Measurements from ENCODE around the gene SART3. TPM values are rescaled to one million over a fixed set of nuclear protein-coding genes. Genes with fewer than 3 reads are reported as not detected.

The SART3 gene
- total and polyA plus RNA-seq, 10 of the 15 experiments (the other 5 are each of a cell fraction or from before 2014, with no cell fraction given) = 8.8 to 179 (median 54.9) TPM

DNA sequence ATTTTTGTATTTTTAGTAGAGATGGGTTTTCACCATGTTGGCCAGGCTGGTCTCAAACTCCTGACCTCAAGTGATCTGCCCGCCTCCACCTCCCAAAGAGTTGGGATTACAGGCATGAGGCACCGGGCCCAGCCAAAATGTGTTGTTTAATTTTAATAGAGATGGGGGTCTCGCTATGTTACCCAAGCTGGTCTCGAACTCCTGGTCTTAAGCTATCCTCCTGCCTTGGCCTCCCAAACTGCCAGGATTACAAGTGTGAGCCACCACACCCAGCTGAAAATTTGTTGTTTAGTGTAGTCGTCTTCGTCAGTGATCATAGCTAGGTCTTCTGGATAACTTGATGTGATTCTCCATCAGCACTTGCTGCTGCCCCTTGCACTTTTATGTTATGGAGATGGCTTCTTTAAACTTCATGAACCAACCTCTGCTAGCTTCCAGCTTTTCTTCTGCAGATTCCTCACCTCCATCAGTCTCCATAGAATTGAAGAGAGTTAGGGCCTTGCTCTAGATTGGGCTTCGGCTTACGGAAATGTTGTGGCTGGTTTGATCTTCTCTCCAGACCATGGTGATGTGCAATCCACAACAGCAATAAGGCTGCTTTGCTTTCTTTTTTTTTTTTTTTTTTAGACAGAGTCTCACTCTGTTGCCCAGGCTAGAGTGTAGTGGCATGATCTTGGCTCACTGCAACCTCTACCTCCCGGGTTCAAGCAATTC is 14.4 kb upstream of the SART3 start:
- Histone ChIP-seq H4K20me1 (ENCODE audit: control insufficient read depth, insufficient read depth) (no peaks in the 10 kb centered on the region), H3K4me2 (ENCODE audit: control insufficient read depth, insufficient read depth) (peak overlapping the region; percentile 28; the same call in 1 of the 2 replicates), H3K4me1 (ENCODE audit: control insufficient read depth, insufficient read depth, low read length) (peaks cover 58% of the 10 kb centered on the region), H3K9me3 (replicated peaks; ENCODE audit: control insufficient read depth, insufficient read depth, low read length) (no peaks in the 10 kb centered on the region; the same call in 2 of the 3 replicates), H3K27ac (ENCODE audit: control insufficient read depth, insufficient read depth) (peak overlapping the region; percentile 40), H3K79me2 (ENCODE audit: control insufficient read depth, insufficient read depth, low read length) (no peaks in the 10 kb centered on the region; the same call in none of the 2 replicates), H3K27me3 (replicated peaks in 1 of 2; ENCODE audit: control insufficient read depth in 2 of 2, insufficient read depth in 2 of 2, low read length in 1 of 2) (no peaks in the 10 kb centered on the region), H3K9ac (ENCODE audit: control insufficient read depth, insufficient read depth, low read length) (no peak overlapping the region), H3K4me3 (no peak overlapping the region), H3K36me3 (ENCODE audit: control insufficient read depth in 2 of 2, insufficient read depth in 2 of 2, low read length in 1 of 2) (no peaks in the 10 kb centered on the region), H2AFZ (ENCODE audit: control insufficient read depth, low read depth, low read length) (no peak overlapping the region)
- no peak for DNase-seq (ENCODE audit: low read depth, low spot score)
- RAD21 ChIA-PET (ENCODE audit: unreplicated experiment) = interaction anchor here (0.7 to 23.0 kb wide), 5 partner anchors 10 to 92 kb away, joined by 3 to 633 read pairs (median 24); partner anchors contain the start of gene SELPLG
- in situ Hi-C loops (cut with MboI) = no loop called here
- no peak for FAIRE-seq
- BruUV-seq (replicated peaks) = no TSS peak
- POLR2A ChIA-PET = interaction anchor here (0.6 to 14.2 kb wide), 7 partner anchors 9 to 158 kb away, joined by 3 to 199 read pairs (median 3); partner anchors contain the start of genes ISCU and SELPLG
- TF ChIP-seq, protein P1, sequence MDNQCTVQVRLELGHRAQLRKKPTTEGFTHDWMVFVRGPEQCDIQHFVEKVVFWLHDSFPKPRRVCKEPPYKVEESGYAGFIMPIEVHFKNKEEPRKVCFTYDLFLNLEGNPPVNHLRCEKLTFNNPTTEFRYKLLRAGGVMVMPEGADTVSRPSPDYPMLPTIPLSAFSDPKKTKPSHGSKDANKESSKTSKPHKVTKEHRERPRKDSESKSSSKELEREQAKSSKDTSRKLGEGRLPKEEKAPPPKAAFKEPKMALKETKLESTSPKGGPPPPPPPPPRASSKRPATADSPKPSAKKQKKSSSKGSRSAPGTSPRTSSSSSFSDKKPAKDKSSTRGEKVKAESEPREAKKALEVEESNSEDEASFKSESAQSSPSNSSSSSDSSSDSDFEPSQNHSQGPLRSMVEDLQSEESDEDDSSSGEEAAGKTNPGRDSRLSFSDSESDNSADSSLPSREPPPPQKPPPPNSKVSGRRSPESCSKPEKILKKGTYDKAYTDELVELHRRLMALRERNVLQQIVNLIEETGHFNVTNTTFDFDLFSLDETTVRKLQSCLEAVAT (IDR thresholded peaks at IDR 0.05) = no peak
- TF ChIP-seq CREM (IDR thresholded peaks at IDR 0.05; ENCODE audit: low read depth) = no peak
- TF ChIP-seq ZNF207 (IDR thresholded peaks at IDR 0.05; ENCODE audit: borderline replicate concordance) = no peak
- no peak for TF ChIP-seq CBX5 (IDR thresholded peaks at IDR 0.05; ENCODE audit: low read depth)
- TF ChIP-seq MYB (IDR thresholded peaks at IDR 0.05; ENCODE audit: borderline replicate concordance, low read depth, low read length) = no peak
- no peak for TF ChIP-seq NFYB (IDR thresholded peaks at IDR 0.05; ENCODE audit: insufficient read depth, low read depth, low read length)
- TF ChIP-seq NRF1 (conservative IDR thresholded peaks at IDR 0.05; ENCODE audit: low read depth, low read length) = no peak
- TF ChIP-seq MEF2A (IDR thresholded peaks at IDR 0.05; ENCODE audit: insufficient read depth, low read depth, low read length) = no peak
- TF ChIP-seq CBFB (IDR thresholded peaks at IDR 0.05; ENCODE audit: low read depth) = no peak
- TF ChIP-seq TCF7 (IDR thresholded peaks at IDR 0.05; ENCODE audit: borderline replicate concordance) = no peak
- no peak for TF ChIP-seq KAT2A (conservative IDR thresholded peaks at IDR 0.05; ENCODE audit: control insufficient read depth, low read depth, low read length)
- no peak for TF ChIP-seq ZNF274 (IDR thresholded peaks at IDR 0.05; ENCODE audit: insufficient read depth, insufficient read length)
- TF ChIP-seq, protein P2, sequence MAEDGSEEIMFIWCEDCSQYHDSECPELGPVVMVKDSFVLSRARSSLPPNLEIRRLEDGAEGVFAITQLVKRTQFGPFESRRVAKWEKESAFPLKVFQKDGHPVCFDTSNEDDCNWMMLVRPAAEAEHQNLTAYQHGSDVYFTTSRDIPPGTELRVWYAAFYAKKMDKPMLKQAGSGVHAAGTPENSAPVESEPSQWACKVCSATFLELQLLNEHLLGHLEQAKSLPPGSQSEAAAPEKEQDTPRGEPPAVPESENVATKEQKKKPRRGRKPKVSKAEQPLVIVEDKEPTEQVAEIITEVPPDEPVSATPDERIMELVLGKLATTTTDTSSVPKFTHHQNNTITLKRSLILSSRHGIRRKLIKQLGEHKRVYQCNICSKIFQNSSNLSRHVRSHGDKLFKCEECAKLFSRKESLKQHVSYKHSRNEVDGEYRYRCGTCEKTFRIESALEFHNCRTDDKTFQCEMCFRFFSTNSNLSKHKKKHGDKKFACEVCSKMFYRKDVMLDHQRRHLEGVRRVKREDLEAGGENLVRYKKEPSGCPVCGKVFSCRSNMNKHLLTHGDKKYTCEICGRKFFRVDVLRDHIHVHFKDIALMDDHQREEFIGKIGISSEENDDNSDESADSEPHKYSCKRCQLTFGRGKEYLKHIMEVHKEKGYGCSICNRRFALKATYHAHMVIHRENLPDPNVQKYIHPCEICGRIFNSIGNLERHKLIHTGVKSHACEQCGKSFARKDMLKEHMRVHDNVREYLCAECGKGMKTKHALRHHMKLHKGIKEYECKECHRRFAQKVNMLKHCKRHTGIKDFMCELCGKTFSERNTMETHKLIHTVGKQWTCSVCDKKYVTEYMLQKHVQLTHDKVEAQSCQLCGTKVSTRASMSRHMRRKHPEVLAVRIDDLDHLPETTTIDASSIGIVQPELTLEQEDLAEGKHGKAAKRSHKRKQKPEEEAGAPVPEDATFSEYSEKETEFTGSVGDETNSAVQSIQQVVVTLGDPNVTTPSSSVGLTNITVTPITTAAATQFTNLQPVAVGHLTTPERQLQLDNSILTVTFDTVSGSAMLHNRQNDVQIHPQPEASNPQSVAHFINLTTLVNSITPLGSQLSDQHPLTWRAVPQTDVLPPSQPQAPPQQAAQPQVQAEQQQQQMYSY (CRISPR knock-in tag; IDR thresholded peaks at IDR 0.05) = no peak
- TF ChIP-seq, protein P3, sequence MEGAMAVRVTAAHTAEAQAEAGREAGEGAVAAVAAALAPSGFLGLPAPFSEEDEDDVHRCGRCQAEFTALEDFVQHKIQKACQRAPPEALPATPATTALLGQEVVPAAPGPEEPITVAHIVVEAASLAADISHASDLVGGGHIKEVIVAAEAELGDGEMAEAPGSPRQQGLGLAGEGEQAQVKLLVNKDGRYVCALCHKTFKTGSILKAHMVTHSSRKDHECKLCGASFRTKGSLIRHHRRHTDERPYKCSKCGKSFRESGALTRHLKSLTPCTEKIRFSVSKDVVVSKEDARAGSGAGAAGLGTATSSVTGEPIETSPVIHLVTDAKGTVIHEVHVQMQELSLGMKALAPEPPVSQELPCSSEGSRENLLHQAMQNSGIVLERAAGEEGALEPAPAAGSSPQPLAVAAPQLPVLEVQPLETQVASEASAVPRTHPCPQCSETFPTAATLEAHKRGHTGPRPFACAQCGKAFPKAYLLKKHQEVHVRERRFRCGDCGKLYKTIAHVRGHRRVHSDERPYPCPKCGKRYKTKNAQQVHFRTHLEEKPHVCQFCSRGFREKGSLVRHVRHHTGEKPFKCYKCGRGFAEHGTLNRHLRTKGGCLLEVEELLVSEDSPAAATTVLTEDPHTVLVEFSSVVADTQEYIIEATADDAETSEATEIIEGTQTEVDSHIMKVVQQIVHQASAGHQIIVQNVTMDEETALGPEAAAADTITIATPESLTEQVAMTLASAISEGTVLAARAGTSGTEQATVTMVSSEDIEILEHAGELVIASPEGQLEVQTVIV (IDR thresholded peaks at IDR 0.05; ENCODE audit: borderline replicate concordance, partially characterized antibody) = no peak
- TF ChIP-seq DPF2 (IDR thresholded peaks at IDR 0.05) = no peak
- WGBS (ENCODE audit: insufficient coverage, insufficient replicate concordance, low lambda C conversion rate, missing lambda C conversion rate) = over 99% methylated on average over 8 of the region's 9 CpGs
- intact Hi-C loops (cut with micrococcal nuclease; ENCODE audit: unreplicated experiment) = no loop called here
- CTCF ChIA-PET = interaction anchor here (0.6 to 21.5 kb wide), 6 partner anchors 11 to 229 kb away, joined by 3 to 866 read pairs (median 4); no protein-coding TSS in a partner anchor
- SMC1A ChIA-PET (ENCODE audit: uncharacterized antibody, unreplicated experiment) = interaction anchor here (0.7 to 26.5 kb wide), 11 partner anchors 8 to 229 kb away, joined by 3 to 718 read pairs (median 5); partner anchors contain the start of gene SELPLG
- no peak for ATAC-seq

Data from GM12878 (cell line).